D721Med (cell line): Measurements from ENCODE around the gene HRH2.
"Not testable (repeated sequence)": the region's sequence is repeated elsewhere in the genome, so short reads cannot be mapped to it uniquely, and the experiment has no call there.

Source experiments
- DNase-seq: peaks from one replicate; pipeline ENCODE4 v3.0.0; 2011; ENCODE audit warnings: low spot score; ENCODE audit not compliant: insufficient read length
- FAIRE-seq: peaks from 2 replicates; lab custom pipeline; 2011; peaks lifted over from hg19 to GRCh38; lab: Jason Lieb, UNC
- CTCF ChIP-seq: IDR thresholded peaks from 2 replicates; pipeline ENCODE4 v1.5.1; 2012; ENCODE audit warnings: mild to moderate bottlenecking, control low read depth; ENCODE audit not compliant: insufficient read depth; ENCODE audit errors: missing control alignments

HRH2 gene

GRCh38 chr5:175616083-175616482 is 41.8 kb upstream of the HRH2 start:
- TF ChIP-seq CTCF, result no peak
- FAIRE-seq, result no peak
- no peak for DNase-seq

GRCh38 chr5:175616527-175616926 is 41.3 kb upstream of the HRH2 start:
- DNase-seq, FAIRE-seq: not testable (repeated sequence)

DNA sequence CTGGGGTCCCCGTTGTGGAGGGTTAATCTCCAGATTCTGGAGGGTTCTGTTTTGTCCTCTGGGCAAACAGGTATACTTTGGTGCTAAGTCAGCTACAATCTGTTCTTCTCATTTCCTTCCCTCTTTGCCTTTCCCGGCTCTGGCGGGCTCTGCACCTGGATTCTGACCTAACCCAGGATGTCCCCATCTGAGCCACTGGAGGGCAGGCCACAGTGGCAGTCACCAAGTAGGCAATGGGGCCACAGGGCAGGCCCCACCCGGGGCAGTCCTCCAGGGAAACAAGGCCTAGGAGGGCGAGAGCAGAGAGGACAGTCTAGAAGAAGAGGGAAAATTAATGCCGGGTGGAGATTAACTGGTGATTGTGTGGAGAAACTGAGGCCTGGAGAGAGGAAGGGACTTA is 40.4 kb upstream of the HRH2 start:
- no peak for FAIRE-seq
- no peak for DNase-seq
- no peak for TF ChIP-seq CTCF

- DNase-seq (no peak), FAIRE-seq (no peak)
- TF ChIP-seq CTCF, result no peak
These were observed 37.3 kb upstream of the HRH2 start for GRCh38 chr5:175620527-175620926.

- FAIRE-seq (no peak), DNase-seq (no peak)
- no peak for TF ChIP-seq CTCF
These were observed 35.9 kb upstream of the HRH2 start for GRCh38 chr5:175621971-175622370.

DNA sequence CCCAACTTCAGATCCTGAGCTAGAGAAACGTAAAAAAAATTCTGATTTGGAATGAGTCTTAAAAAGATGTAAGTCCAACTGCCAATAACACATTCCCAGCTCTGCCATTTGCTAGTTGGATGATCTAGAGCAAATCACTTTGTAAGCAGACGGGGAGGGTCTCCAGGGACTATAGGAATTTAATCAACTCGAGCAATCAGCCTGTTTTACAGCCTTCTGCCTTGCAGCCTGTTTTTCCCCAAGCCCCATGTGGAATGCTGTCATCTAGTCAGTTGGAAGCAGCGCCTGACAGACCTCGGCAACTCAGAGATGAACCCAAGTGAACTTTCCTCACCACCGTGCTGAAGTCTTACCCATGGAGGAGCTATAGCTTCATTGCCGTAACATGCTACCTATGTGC is 34.8 kb upstream of the HRH2 start:
- TF ChIP-seq CTCF, result no peak
- FAIRE-seq (no peak), DNase-seq (no peak)

- TF ChIP-seq CTCF, result no peak
- DNase-seq, result no peak
- no peak for FAIRE-seq
These were observed 33.6 kb upstream of the HRH2 start for GRCh38 chr5:175624316-175624715.

DNA sequence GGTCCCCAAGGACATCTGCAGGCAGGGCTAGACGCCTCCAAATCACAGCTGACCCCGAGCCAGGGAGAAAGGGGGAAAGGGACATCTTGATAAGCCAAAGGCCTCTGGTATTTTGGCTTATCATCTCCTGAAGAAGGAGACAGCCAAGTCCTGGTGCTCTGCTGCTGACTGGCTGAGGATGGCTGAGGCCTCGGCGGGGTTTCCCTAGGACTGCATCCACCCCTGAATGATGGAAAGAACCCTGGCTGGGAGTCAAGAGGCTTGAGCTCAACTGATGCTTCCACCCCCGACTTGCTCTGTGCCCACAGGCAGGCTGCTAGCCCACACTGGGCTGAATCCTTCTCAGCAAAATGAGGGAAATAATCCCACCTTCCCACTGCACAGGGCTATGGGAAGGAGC is 30.9 kb upstream of the HRH2 start:
- FAIRE-seq (no peak), DNase-seq (no peak)
- no peak for TF ChIP-seq CTCF
